ENCODE measurements around the gene ZNF638. TPM values are rescaled to one million over a fixed set of nuclear protein-coding genes. Genes with fewer than 3 reads are reported as not detected.
"Not testable (repeated sequence)": the region's sequence is repeated elsewhere in the genome, so short reads cannot be mapped to it uniquely, and the experiment has no call there.

The ZNF638 gene
- total and polyA plus RNA-seq, 9 of the 15 experiments (the other 6 are each of a cell fraction or from before 2014, with no cell fraction given), result 53.3 to 165 (median 98.8) TPM

GRCh38 chr2:71428472-71429383 is 97.1 kb downstream of the ZNF638 start:
- Histone ChIP-seq H3K36me3 (ENCODE audit: control insufficient read depth, insufficient read depth, low read length) (peaks cover 86% of the 10 kb centered on the region), H2AFZ (ENCODE audit: low read depth, low read length) (no peak overlapping the region), H3K4me1 (replicated peaks in 1 of 2; ENCODE audit: control insufficient read depth in 2 of 2, insufficient read depth in 2 of 2, low read length in 2 of 2) (no peaks in the 10 kb centered on the region), H3K79me2 (ENCODE audit: control insufficient read depth, insufficient read depth, low read length) (no peaks in the 10 kb centered on the region), H3K4me3 (no peak overlapping the region), H3K27me3 (ENCODE audit: control insufficient read depth in 2 of 2, insufficient read depth in 2 of 2, low read length in 2 of 2) (no peaks in the 10 kb centered on the region), H4K20me1 (replicated peaks; ENCODE audit: control insufficient read depth, insufficient read depth, low read length) (no peaks in the 10 kb centered on the region), H3K4me2 (ENCODE audit: insufficient read depth, low read length) (no peak overlapping the region), H3K9me3 (replicated peaks; ENCODE audit: control insufficient read depth, insufficient read depth, low read depth, low read length) (no peaks in the 10 kb centered on the region), H3K9ac (ENCODE audit: insufficient read depth in 1 of 2, low read depth in 2 of 2, low read length in 2 of 2) (no peak overlapping the region), H3K27ac (ENCODE audit: extremely low read depth, low read depth, low read length) (no peak overlapping the region), H3K9me1 (ENCODE audit: control insufficient read depth, insufficient read depth, low read length) (no peaks in the 10 kb centered on the region)
- BruUV-seq (replicated peaks), result no TSS peak
- ATAC-seq (no peak), FAIRE-seq (no peak), DNase-seq (ENCODE audit: extremely low read depth in 1 of 4, low spot score in 3 of 4) (no peak)
- ChIA-PET POLR2A (no interaction called here), CTCF (ENCODE audit: low intra/inter-chr PET ratio) (no interaction called here)
- intact Hi-C loops (cut with micrococcal nuclease), result no loop called here
- TF ChIP-seq MITF (IDR thresholded peaks at IDR 0.05) (no peak), RBM22 (IDR thresholded peaks at IDR 0.05; ENCODE audit: low read depth, low read length, poor library complexity, severe bottlenecking) (peak; percentile 43)
- in situ Hi-C loops (cut with MboI), result no loop called here
- 95% methylated on average over 3 of the region's 3 CpGs for WGBS (ENCODE audit: insufficient coverage, low coverage, missing lambda C conversion rate)

- 55% methylated on average over 5 of the region's 5 CpGs for WGBS (ENCODE audit: insufficient coverage, low coverage, missing lambda C conversion rate)
- in situ Hi-C loops (cut with MboI); H3K79me2 ChIP-seq (ENCODE audit: control insufficient read depth, insufficient read depth, low read length); H3K9me1 ChIP-seq (ENCODE audit: control insufficient read depth, insufficient read depth, low read length); ATAC-seq; BruUV-seq (replicated peaks); H3K9ac ChIP-seq (ENCODE audit: insufficient read depth in 1 of 2, low read depth in 2 of 2, low read length in 2 of 2); intact Hi-C loops (cut with micrococcal nuclease); H4K20me1 ChIP-seq (replicated peaks; ENCODE audit: control insufficient read depth, insufficient read depth, low read length); CTCF ChIA-PET (ENCODE audit: low intra/inter-chr PET ratio); H3K4me3 ChIP-seq; H3K4me1 ChIP-seq (replicated peaks in 1 of 2; ENCODE audit: control insufficient read depth in 2 of 2, insufficient read depth in 2 of 2, low read length in 2 of 2); FAIRE-seq; H2AFZ ChIP-seq (ENCODE audit: low read depth, low read length); H3K27ac ChIP-seq (ENCODE audit: extremely low read depth, low read depth, low read length); DNase-seq (ENCODE audit: extremely low read depth in 1 of 4, low spot score in 3 of 4); H3K36me3 ChIP-seq (ENCODE audit: control insufficient read depth, insufficient read depth, low read length); H3K9me3 ChIP-seq (replicated peaks; ENCODE audit: control insufficient read depth, insufficient read depth, low read depth, low read length); H3K27me3 ChIP-seq (ENCODE audit: control insufficient read depth in 2 of 2, insufficient read depth in 2 of 2, low read length in 2 of 2); H3K4me2 ChIP-seq (ENCODE audit: insufficient read depth, low read length): not testable (repeated sequence)
- POLR2A ChIA-PET, result interaction anchor here (1.2 kb wide), 1 partner anchor 11 kb away, joined by 3 read pairs; no protein-coding TSS in a partner anchor
Measured at GRCh38 chr2:71445142-71445541, 113.6 kb downstream of the ZNF638 start.

All from K562 (cell line).